Cardiac muscle cell (in vitro differentiated cells and primary cell): ENCODE measurements around the gene GRB10. TPM values are rescaled to one million over a fixed set of nuclear protein-coding genes. Genes with fewer than 3 reads are reported as not detected.

ENCODE experiments used
- DNase-seq, 2 donors: peaks; one replicate each; pipeline versions ENCODE4 v3.0.0 to v3.0.0-alpha.2; 2010 to 2017; ENCODE audit warnings: low read depth in 1 of 2, low spot score in 1 of 2
- H3K27ac ChIP-seq: fragments of 200-600 bp; sonication (generic); 2 replicates; pipeline ENCODE4 v1.5.1; 2016
- H3K27me3 ChIP-seq: fragments of 200-600 bp; sonication (generic); 2 replicates; pipeline ENCODE4 v1.6.0; 2016; ENCODE audit warnings: control low read depth
- H3K36me3 ChIP-seq: fragments of 200-600 bp; sonication (generic); 2 replicates; pipeline ENCODE4 v1.5.1; 2016; ENCODE audit warnings: control low read depth
- H3K4me1 ChIP-seq: fragments of 200-600 bp; sonication (generic); 2 replicates; pipeline ENCODE4 v1.8.1; 2017; ENCODE audit warnings: low read depth, mild to moderate bottlenecking, mixed run types
- H3K4me3 ChIP-seq: fragments of 200-600 bp; sonication (generic); 2 replicates; pipeline ENCODE4 v1.5.1; 2016; ENCODE audit warnings: mild to moderate bottlenecking
- H3K9me3 ChIP-seq: fragments of 200-600 bp; sonication (generic); 2 replicates; pipeline ENCODE4 v1.5.1; 2017; ENCODE audit warnings: low read depth, mild to moderate bottlenecking, control low read depth
- CTCF ChIP-seq: IDR thresholded peaks from 2 replicates; pipeline ENCODE4 v1.5.1; 2012; ENCODE audit warnings: low read depth, mild to moderate bottlenecking, low read length
- polyA plus RNA-seq: library from polyadenylated mRNA; unstranded; fragments of >200 nt; fragmentation: Nextera tagmentation; extraction: Ambion mirVana; gene quantifications from 2 replicates; pipeline ENCODE4 v1.2.1, GENCODE V29; 2016
- total RNA-seq: library from RNA; depleted of rRNA; stranded (reverse); fragments of >200 nt; gene quantifications from 2 replicates; pipeline ENCODE4 v1.2.3, GENCODE V29; 2016

The GRB10 gene
- total and polyA plus RNA-seq, 2 experiments from 2014 or later = 9.9 to 25.3 TPM

GRCh38 chr7:50656141-50656895, 126.4 kb downstream of the GRB10 start:
- no peak for DNase-seq
- H3K9me3 ChIP-seq = no peaks in the 10 kb centered on the region
- no peaks in the 10 kb centered on the region for H3K27me3 ChIP-seq
- H3K36me3 ChIP-seq = no peaks in the 10 kb centered on the region
- no peak overlapping the region for H3K4me3 ChIP-seq
- no peak overlapping the region for H3K27ac ChIP-seq
- TF ChIP-seq CTCF = no peak
- H3K4me1 ChIP-seq = no peaks in the 10 kb centered on the region

- Histone ChIP-seq H3K27ac (no peak overlapping the region), H3K27me3 (no peaks in the 10 kb centered on the region), H3K9me3 (no peaks in the 10 kb centered on the region), H3K4me1 (no peaks in the 10 kb centered on the region), H3K36me3 (no peaks in the 10 kb centered on the region), H3K4me3 (no peak overlapping the region)
- TF ChIP-seq CTCF = no peak
- no peak for DNase-seq
Observed at GRCh38 chr7:50655490-50655889, 127.2 kb downstream of the GRB10 start.

- H3K9me3 ChIP-seq = no peaks in the 10 kb centered on the region
Observed at GRCh38 chr7:50655020-50655419, 127.7 kb downstream of the GRB10 start.

GRCh38 chr7:50653981-50654425, 128.7 kb downstream of the GRB10 start:
- H3K4me1 ChIP-seq = no peaks in the 10 kb centered on the region
- H3K27me3 ChIP-seq = no peaks in the 10 kb centered on the region
- H3K36me3 ChIP-seq = no peaks in the 10 kb centered on the region
- H3K27ac ChIP-seq = no peak overlapping the region
- H3K9me3 ChIP-seq = no peaks in the 10 kb centered on the region
- DNase-seq = peak in 1 of 2 donors; percentile 76
- no peak overlapping the region for H3K4me3 ChIP-seq
- TF ChIP-seq CTCF = no peak

More at GRCh38 chr7:50655020-50655419, 127.7 kb downstream of the GRB10 start:
- H3K4me3 ChIP-seq = no peak overlapping the region
- no peak for TF ChIP-seq CTCF
- DNase-seq = no peak
- no peaks in the 10 kb centered on the region for H3K4me1 ChIP-seq
- no peak overlapping the region for H3K27ac ChIP-seq
- H3K36me3 ChIP-seq = no peaks in the 10 kb centered on the region
- H3K27me3 ChIP-seq = no peaks in the 10 kb centered on the region

GRCh38 chr7:50653126-50653864, 129.4 kb downstream of the GRB10 start:
- Histone ChIP-seq H3K4me3 (no peak overlapping the region), H3K9me3 (no peaks in the 10 kb centered on the region), H3K27me3 (no peaks in the 10 kb centered on the region), H3K4me1 (no peaks in the 10 kb centered on the region), H3K27ac (no peak overlapping the region), H3K36me3 (no peaks in the 10 kb centered on the region)
- DNase-seq = peak in 1 of 2 donors; percentile 89
- no peak for TF ChIP-seq CTCF
